Measurements from ENCODE around the gene ELP1. TPM values are rescaled to one million over a fixed set of nuclear protein-coding genes. Genes with fewer than 3 reads are reported as not detected.

Gene ELP1
- polyA plus RNA-seq, 1 donor (not counting 4 experiments of a cell fraction or from before 2014, with no cell fraction given): 49.6 TPM

DNA sequence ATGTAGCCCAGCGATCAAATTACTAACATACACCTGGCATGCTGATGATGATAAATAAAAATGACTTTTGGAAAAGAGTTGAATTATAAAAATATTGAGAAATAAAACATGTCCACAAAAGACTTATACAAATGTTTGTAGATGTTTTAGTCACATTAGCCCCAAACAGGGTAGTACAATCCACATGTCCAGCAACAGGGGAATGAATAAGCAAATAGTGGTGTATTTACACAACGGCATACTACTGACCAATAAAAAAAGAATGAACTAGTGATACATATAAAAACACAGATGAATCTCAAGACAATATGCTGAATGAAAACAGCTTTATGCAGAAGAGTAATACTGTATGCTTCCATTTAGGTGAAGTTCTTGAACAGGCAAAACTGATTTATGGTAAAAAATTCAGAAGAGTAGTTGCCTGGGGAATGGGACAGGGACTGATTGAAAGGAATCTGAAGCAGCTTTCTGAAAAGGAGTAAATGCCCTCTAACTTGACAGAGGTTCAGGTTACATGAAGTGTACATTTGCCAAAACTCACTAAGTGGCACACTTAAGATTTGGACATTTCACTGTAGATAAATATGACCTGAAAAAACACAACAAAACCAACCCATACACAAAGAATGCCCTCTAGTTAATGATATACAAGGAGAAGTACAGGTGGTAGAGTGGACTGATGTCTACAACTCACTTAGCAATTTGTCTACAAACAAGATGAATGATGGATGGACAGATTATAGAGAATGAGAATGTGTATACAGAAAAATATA, 36.4 kb downstream of the ELP1 start:
- H2AFZ ChIP-seq (ENCODE audit: control insufficient read depth, low read length): no peak overlapping the region
- no peak overlapping the region for H3K27ac ChIP-seq (ENCODE audit: control insufficient read depth, insufficient read depth, low read length)
- H3K4me3 ChIP-seq (ENCODE audit: control insufficient read depth in 2 of 3, extremely low read depth in 1 of 3, insufficient read depth in 2 of 3, low read depth in 1 of 3, low read length in 3 of 3): no peak overlapping the region
- H3K9me3 ChIP-seq (ENCODE audit: control insufficient read depth, low read depth, low read length): no peaks in the 10 kb centered on the region
- DNase-seq (ENCODE audit: low read depth, low spot score): no peak
- H3K4me2 ChIP-seq (ENCODE audit: control insufficient read depth, extremely low read depth, insufficient read depth, low read depth, low read length): no peak overlapping the region
- H4K20me1 ChIP-seq (ENCODE audit: control insufficient read depth, extremely low read depth, insufficient read depth, low read length): no peaks in the 10 kb centered on the region
- peaks cover 28 to 43% of the 10 kb centered on the region in 2 experiments for H3K36me3 ChIP-seq (ENCODE audit: control insufficient read depth in 2 of 2, extremely low read depth in 1 of 2, insufficient read depth in 2 of 2, low read length in 2 of 2)
- no peak overlapping the region for H3K9ac ChIP-seq (ENCODE audit: control insufficient read depth, extremely low read depth, insufficient read depth, low read length)
- FAIRE-seq: no peak
- H3K9me1 ChIP-seq (ENCODE audit: control insufficient read depth, extremely low read depth, insufficient read depth, low read length): no peaks in the 10 kb centered on the region
- H3K4me1 ChIP-seq (ENCODE audit: control insufficient read depth, extremely low read depth, insufficient read depth, low read length): no peaks in the 10 kb centered on the region
- H3K79me2 ChIP-seq (ENCODE audit: control insufficient read depth, insufficient read depth, low read length): no peaks in the 10 kb centered on the region
- dilution Hi-C loops (cut with MboI; ENCODE audit: extremely low pct_ligation_motif_present, low sequenced_read_pairs): no loop called here
- TF ChIP-seq, protein P1, sequence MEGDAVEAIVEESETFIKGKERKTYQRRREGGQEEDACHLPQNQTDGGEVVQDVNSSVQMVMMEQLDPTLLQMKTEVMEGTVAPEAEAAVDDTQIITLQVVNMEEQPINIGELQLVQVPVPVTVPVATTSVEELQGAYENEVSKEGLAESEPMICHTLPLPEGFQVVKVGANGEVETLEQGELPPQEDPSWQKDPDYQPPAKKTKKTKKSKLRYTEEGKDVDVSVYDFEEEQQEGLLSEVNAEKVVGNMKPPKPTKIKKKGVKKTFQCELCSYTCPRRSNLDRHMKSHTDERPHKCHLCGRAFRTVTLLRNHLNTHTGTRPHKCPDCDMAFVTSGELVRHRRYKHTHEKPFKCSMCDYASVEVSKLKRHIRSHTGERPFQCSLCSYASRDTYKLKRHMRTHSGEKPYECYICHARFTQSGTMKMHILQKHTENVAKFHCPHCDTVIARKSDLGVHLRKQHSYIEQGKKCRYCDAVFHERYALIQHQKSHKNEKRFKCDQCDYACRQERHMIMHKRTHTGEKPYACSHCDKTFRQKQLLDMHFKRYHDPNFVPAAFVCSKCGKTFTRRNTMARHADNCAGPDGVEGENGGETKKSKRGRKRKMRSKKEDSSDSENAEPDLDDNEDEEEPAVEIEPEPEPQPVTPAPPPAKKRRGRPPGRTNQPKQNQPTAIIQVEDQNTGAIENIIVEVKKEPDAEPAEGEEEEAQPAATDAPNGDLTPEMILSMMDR (optimal IDR thresholded peaks at IDR 0.05 in 1 of 3, IDR thresholded peaks at IDR 0.05 in 1 of 3, conservative IDR thresholded peaks at IDR 0.05 in 1 of 3; ENCODE audit: extremely low read depth in 1 of 3, insufficient read depth in 2 of 3, low read length in 3 of 3): no peak
- TF ChIP-seq EZH2 (IDR thresholded peaks at IDR 0.05; ENCODE audit: low read length): no peak
- no peaks in the 10 kb centered on the region for H3K27me3 ChIP-seq (ENCODE audit: control insufficient read depth, extremely low read depth, insufficient read depth, low read length)

DNA sequence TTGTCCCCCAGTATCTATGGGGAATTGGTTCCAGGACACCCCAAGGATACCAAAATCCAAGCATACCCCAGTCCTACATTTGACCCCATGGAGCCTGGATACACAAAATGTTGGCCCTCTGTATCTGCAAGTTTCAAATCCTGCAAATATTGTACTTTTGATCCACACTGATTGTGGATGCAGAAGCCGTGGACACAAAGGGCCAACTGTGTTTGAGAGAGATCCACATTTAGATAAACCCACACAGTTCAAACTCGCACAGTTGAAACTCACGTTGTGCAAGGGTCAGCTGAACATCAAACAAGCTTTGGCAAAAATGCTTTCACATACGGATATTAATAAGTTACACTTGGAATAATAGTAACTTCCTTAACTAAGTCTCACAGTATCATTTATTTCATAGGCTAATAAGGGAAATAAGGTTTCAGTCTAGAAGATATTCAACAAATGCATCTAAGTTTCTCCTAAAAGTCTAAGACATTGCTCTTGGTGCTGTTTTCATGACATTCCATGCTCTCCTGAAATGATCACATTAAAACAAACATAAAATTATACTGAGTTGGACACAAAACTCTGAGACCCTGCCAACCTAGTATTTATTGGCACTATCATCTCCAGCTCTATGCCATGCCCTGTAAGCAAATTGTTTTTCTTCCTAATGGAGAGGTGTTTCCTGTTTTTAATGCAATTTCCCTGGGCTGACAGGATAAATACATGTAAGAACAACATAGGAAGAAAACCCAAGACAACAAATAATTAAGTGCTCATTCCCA, 39.5 kb downstream of the ELP1 start:
- H3K36me3 ChIP-seq (ENCODE audit: control insufficient read depth in 2 of 2, extremely low read depth in 1 of 2, insufficient read depth in 2 of 2, low read length in 2 of 2): peaks cover 37 to 50% of the 10 kb centered on the region in 2 experiments
- no peak for FAIRE-seq
- H3K9me3 ChIP-seq (ENCODE audit: control insufficient read depth, low read depth, low read length): no peaks in the 10 kb centered on the region
- H3K4me2 ChIP-seq (ENCODE audit: control insufficient read depth, extremely low read depth, insufficient read depth, low read depth, low read length): no peak overlapping the region
- no peaks in the 10 kb centered on the region for H3K9me1 ChIP-seq (ENCODE audit: control insufficient read depth, extremely low read depth, insufficient read depth, low read length)
- dilution Hi-C loops (cut with MboI; ENCODE audit: extremely low pct_ligation_motif_present, low sequenced_read_pairs): no loop called here
- no peaks in the 10 kb centered on the region for H3K27me3 ChIP-seq (ENCODE audit: control insufficient read depth, extremely low read depth, insufficient read depth, low read length)
- no peak for DNase-seq (ENCODE audit: low read depth, low spot score)
- H4K20me1 ChIP-seq (ENCODE audit: control insufficient read depth, extremely low read depth, insufficient read depth, low read length): no peaks in the 10 kb centered on the region
- H3K79me2 ChIP-seq (ENCODE audit: control insufficient read depth, insufficient read depth, low read length): no peaks in the 10 kb centered on the region
- TF ChIP-seq, protein P1 (optimal IDR thresholded peaks at IDR 0.05 in 1 of 3, IDR thresholded peaks at IDR 0.05 in 1 of 3, conservative IDR thresholded peaks at IDR 0.05 in 1 of 3; ENCODE audit: extremely low read depth in 1 of 3, insufficient read depth in 2 of 3, low read length in 3 of 3): no peak
- no peak for TF ChIP-seq EZH2 (IDR thresholded peaks at IDR 0.05; ENCODE audit: low read length)
- no peak overlapping the region for H3K4me3 ChIP-seq (ENCODE audit: control insufficient read depth in 2 of 3, extremely low read depth in 1 of 3, insufficient read depth in 2 of 3, low read depth in 1 of 3, low read length in 3 of 3)
- no peak overlapping the region for H2AFZ ChIP-seq (ENCODE audit: control insufficient read depth, low read length)
- no peak overlapping the region for H3K9ac ChIP-seq (ENCODE audit: control insufficient read depth, extremely low read depth, insufficient read depth, low read length)
- H3K27ac ChIP-seq (ENCODE audit: control insufficient read depth, insufficient read depth, low read length): no peak overlapping the region
- no peaks in the 10 kb centered on the region for H3K4me1 ChIP-seq (ENCODE audit: control insufficient read depth, extremely low read depth, insufficient read depth, low read length)
